HEK293T (cell line): Measurements from ENCODE around the gene LRRTM4.
"Not testable (repeated sequence)": the region's sequence is repeated elsewhere in the genome, so short reads cannot be mapped to it uniquely, and the experiment has no call there.

Experiments
- CTCF ChIA-PET: fragments of 350-600 bp; formaldehyde crosslinking; extraction: SDS; loops from one replicate; lab custom pipeline; 2021; ENCODE audit warnings: antibody characterized with exemption, inconsistent platforms; lab: Yijun Ruan, JAX
- POLR2A ChIA-PET: fragments of 350-600 bp; formaldehyde crosslinking; extraction: SDS; loops from one replicate; lab custom pipeline; 2020; ENCODE audit warnings: antibody characterized with exemption, inconsistent platforms; lab: Yijun Ruan, JAX
- DNase-seq: peaks from one replicate; pipeline ENCODE4 v3.0.0; 2012; ENCODE audit warnings: mixed read lengths; ENCODE audit errors: extremely low spot score
- ARNT ChIP-seq: fragments of 450-650 bp; IDR thresholded peaks from 2 replicates; pipeline ENCODE4 v1.6.1; 2017; ENCODE audit warnings: mild to moderate bottlenecking
- BHLHE40 ChIP-seq: fragments of 450-650 bp; IDR thresholded peaks from 2 replicates; pipeline ENCODE4 v1.6.1; 2016; ENCODE audit warnings: mild to moderate bottlenecking, moderate library complexity, borderline replicate concordance
- CTBP1 ChIP-seq: fragments of 450-650 bp; IDR thresholded peaks from 2 replicates; pipeline ENCODE4 v1.6.1; 2016; ENCODE audit warnings: borderline replicate concordance
- ELF4 ChIP-seq: fragments of 450-650 bp; IDR thresholded peaks from 2 replicates; pipeline ENCODE4 v1.6.1; 2017; ENCODE audit warnings: antibody characterized with exemption
- FOXA1 ChIP-seq: fragments of 450-650 bp; IDR thresholded peaks from 2 replicates; pipeline ENCODE4 v1.6.1; 2016; ENCODE audit warnings: mild to moderate bottlenecking
- FOXK2 ChIP-seq: fragments of 450-650 bp; IDR thresholded peaks from 2 replicates; pipeline ENCODE4 v1.6.1; 2016; ENCODE audit warnings: mild to moderate bottlenecking
- FOXM1 ChIP-seq: fragments of 450-650 bp; IDR thresholded peaks from 2 replicates; pipeline ENCODE4 v1.6.1; 2017; ENCODE audit warnings: mild to moderate bottlenecking, borderline replicate concordance
- HDGF ChIP-seq: fragments of 450-650 bp; IDR thresholded peaks from 2 replicates; pipeline ENCODE4 v1.6.1; 2017; ENCODE audit warnings: antibody characterized with exemption, borderline replicate concordance
- L3MBTL2 ChIP-seq: fragments of 450-650 bp; conservative IDR thresholded peaks from 2 replicates; pipeline ENCODE4 v1.6.1; 2016; ENCODE audit warnings: mild to moderate bottlenecking
- LEF1 ChIP-seq: fragments of 450-650 bp; IDR thresholded peaks from 2 replicates; pipeline ENCODE4 v1.6.1; 2017; ENCODE audit warnings: mild to moderate bottlenecking, borderline replicate concordance
- NFRKB ChIP-seq: fragments of 450-650 bp; IDR thresholded peaks from 2 replicates; pipeline ENCODE4 v1.6.1; 2016; ENCODE audit warnings: mild to moderate bottlenecking, moderate library complexity
- SP1 ChIP-seq: fragments of 450-650 bp; IDR thresholded peaks from 2 replicates; pipeline ENCODE4 v1.6.1; 2017
- SUZ12 ChIP-seq: fragments of 450-650 bp; IDR thresholded peaks from 2 replicates; pipeline ENCODE4 v1.6.1; 2016; ENCODE audit warnings: mild to moderate bottlenecking
- TARDBP ChIP-seq: fragments of 450-650 bp; IDR thresholded peaks from 2 replicates; pipeline ENCODE4 v1.6.1; 2016
- ZNF384 ChIP-seq: fragments of 450-650 bp; IDR thresholded peaks from 2 replicates; pipeline ENCODE4 v1.6.1; 2016
- TF ChIP-seq, protein P1 (sequence below): fragments of 450-650 bp; IDR thresholded peaks from 2 replicates; pipeline ENCODE4 v1.6.1; 2016

Gene LRRTM4

GRCh38 chr2:77193858-77194448 lies 328.2 kb downstream of the LRRTM4 start:
- no peak for DNase-seq
- no peak for TF ChIP-seq ARNT
- no peak for TF ChIP-seq SP1
- no peak for TF ChIP-seq BHLHE40
- TF ChIP-seq SUZ12: no peak
- TF ChIP-seq FOXK2: no peak
- no peak for TF ChIP-seq FOXA1
- TF ChIP-seq ELF4: no peak
- TF ChIP-seq FOXM1: no peak
- TF ChIP-seq TARDBP: no peak
- no peak for TF ChIP-seq LEF1
- TF ChIP-seq L3MBTL2: no peak
- no peak for TF ChIP-seq CTBP1
- ChIA-PET POLR2A (no interaction called here), CTCF (no interaction called here)

GRCh38 chr2:77192811-77193289 lies 329.3 kb downstream of the LRRTM4 start:
- TF ChIP-seq HDGF (no peak), ARNT (no peak), FOXK2 (no peak), LEF1 (no peak), TARDBP (no peak), FOXA1 (no peak), BHLHE40 (no peak), NFRKB (no peak), L3MBTL2 (no peak), CTBP1 (no peak), SUZ12 (no peak), SP1 (no peak)
- TF ChIP-seq, protein P1, sequence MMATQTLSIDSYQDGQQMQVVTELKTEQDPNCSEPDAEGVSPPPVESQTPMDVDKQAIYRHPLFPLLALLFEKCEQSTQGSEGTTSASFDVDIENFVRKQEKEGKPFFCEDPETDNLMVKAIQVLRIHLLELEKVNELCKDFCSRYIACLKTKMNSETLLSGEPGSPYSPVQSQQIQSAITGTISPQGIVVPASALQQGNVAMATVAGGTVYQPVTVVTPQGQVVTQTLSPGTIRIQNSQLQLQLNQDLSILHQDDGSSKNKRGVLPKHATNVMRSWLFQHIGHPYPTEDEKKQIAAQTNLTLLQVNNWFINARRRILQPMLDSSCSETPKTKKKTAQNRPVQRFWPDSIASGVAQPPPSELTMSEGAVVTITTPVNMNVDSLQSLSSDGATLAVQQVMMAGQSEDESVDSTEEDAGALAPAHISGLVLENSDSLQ: no peak
- CTCF ChIA-PET: no interaction called here
- POLR2A ChIA-PET: no interaction called here
- DNase-seq: no peak

DNA sequence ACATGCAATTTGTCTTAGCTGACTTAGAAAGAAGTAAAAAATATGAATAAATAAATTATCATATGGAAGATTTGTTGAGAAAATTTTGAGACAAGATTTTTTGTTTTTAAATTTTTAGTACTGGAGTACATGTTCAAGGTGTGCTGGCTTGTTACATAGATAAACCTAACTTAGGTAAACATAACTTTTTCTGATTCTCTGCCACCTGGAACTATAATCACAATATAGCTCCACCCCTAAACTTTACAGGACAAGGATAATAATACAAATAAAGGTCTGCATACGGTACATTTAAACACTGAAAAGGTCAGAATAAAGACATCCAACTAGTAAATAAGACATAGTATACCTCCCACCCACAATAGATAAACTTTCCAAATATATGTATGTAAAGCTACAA lies 330.5 kb downstream of the LRRTM4 start:
- TF ChIP-seq HDGF (no peak), NFRKB (no peak), FOXM1 (no peak), L3MBTL2 (no peak), CTBP1 (no peak), ARNT (no peak), BHLHE40 (no peak), ELF4 (no peak), TARDBP (no peak), FOXA1 (no peak), ZNF384 (no peak), SP1 (no peak), FOXK2 (no peak), LEF1 (no peak), SUZ12 (no peak)
- TF ChIP-seq, protein P1: no peak
- POLR2A ChIA-PET: no interaction called here
- CTCF ChIA-PET: no interaction called here
- no peak for DNase-seq

DNA sequence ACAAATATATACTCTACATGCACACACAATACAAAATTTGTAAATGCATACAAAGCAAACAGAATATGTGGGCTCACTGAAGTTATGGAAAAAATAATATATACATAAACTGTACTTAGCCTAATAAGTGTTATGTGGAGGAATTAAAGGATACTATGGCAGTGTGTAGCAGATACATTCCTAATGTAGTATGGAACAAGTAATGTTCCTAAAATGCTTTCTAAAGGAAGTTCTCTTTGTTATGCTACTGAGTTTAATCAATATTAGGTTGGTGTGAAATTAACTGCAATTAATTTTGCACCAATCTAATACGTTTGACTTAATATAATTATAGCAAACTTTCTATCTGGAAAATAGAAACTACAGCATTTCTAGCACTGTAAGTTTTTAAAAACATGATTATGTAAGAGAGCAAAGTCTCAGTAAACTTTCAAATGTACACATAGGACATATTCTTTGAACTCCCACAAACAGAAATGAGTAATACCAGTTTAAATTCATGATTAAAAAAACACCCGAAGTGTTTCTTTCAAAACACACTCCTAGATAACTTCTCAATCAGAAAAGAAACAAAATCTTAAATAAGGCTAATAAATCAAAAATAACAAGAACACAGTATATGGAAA lies 331.3 kb downstream of the LRRTM4 start:
- ChIA-PET CTCF (no interaction called here), POLR2A (no interaction called here)
- DNase-seq: no peak
- TF ChIP-seq FOXM1: no peak
- no peak for TF ChIP-seq CTBP1
- no peak for TF ChIP-seq ZNF384
- no peak for TF ChIP-seq LEF1

- TF ChIP-seq FOXA1 (no peak), FOXK2 (no peak), ELF4 (no peak)
- TF ChIP-seq, protein P1: no peak
- DNase-seq: no peak
- ChIA-PET CTCF (no interaction called here), POLR2A (no interaction called here)
These were observed 337.1 kb downstream of the LRRTM4 start for GRCh38 chr2:77185052-77185451.

GRCh38 chr2:77179297-77179696 lies 342.9 kb downstream of the LRRTM4 start:
- DNase-seq: no peak
- CTCF ChIA-PET: no interaction called here
- TF ChIP-seq FOXA1 (no peak), FOXM1 (no peak), FOXK2 (no peak), HDGF (no peak), LEF1 (no peak)
- TF ChIP-seq, protein P1: 0 out of 2 replicates have a peak, but pooled peaks have one; percentile 10
- POLR2A ChIA-PET: no interaction called here

GRCh38 chr2:77175266-77175780 lies 346.9 kb downstream of the LRRTM4 start:
- CTCF ChIA-PET, POLR2A ChIA-PET, DNase-seq: not testable (repeated sequence)
